Activated T-cell treated with anti-CD3 and anti-CD28 coated beads, Interleukin-2, amount 50 U/mL, for 1 hour (primary cell): ENCODE measurements around the gene CAMTA1.
A peak's percentile ranks its signal among the peaks of the same experiment; 100 is the strongest.
"Not testable (repeated sequence)": the region's sequence is repeated elsewhere in the genome, so short reads cannot be mapped to it uniquely, and the experiment has no call there.

ENCODE experiments used
- DNase-seq: peaks from one replicate; pipeline ENCODE4 v3.0.0-alpha.2; 2020

CAMTA1 gene

GRCh38 chr1:7679159-7679872, 894.1 kb downstream of the CAMTA1 start:
- no peak for DNase-seq

GRCh38 chr1:7679873-7680206, 894.6 kb downstream of the CAMTA1 start:
- DNase-seq = no peak

GRCh38 chr1:7680207-7680954, 895.1 kb downstream of the CAMTA1 start:
- peak; percentile 67 for DNase-seq

- no peak for DNase-seq
Measured at GRCh38 chr1:7680955-7681268, 895.7 kb downstream of the CAMTA1 start.

GRCh38 chr1:7681401-7681800, 896.1 kb downstream of the CAMTA1 start:
- no peak for DNase-seq

GRCh38 chr1:7683521-7683920, 898.3 kb downstream of the CAMTA1 start:
- DNase-seq = no peak

GRCh38 chr1:7684132-7684531, 898.9 kb downstream of the CAMTA1 start:
- no peak for DNase-seq

- no peak for DNase-seq
Measured at GRCh38 chr1:7684861-7685635, 899.8 kb downstream of the CAMTA1 start.

- DNase-seq = no peak
Measured at GRCh38 chr1:7686301-7686850, 901.1 kb downstream of the CAMTA1 start.

- DNase-seq = no peak
Measured at GRCh38 chr1:7687411-7687810, 902.2 kb downstream of the CAMTA1 start.

- no peak for DNase-seq
Measured at GRCh38 chr1:7688659-7689058, 903.4 kb downstream of the CAMTA1 start.

GRCh38 chr1:7689307-7689706, 904.1 kb downstream of the CAMTA1 start:
- not testable (repeated sequence) for DNase-seq

GRCh38 chr1:7690076-7690475, 904.8 kb downstream of the CAMTA1 start:
- DNase-seq = no peak

GRCh38 chr1:7690496-7691182, 905.4 kb downstream of the CAMTA1 start:
- DNase-seq = no peak

GRCh38 chr1:7691576-7691975, 906.3 kb downstream of the CAMTA1 start:
- DNase-seq = no peak

- no peak for DNase-seq
Measured at GRCh38 chr1:7692005-7692404, 906.8 kb downstream of the CAMTA1 start.

GRCh38 chr1:7693037-7693436, 907.8 kb downstream of the CAMTA1 start:
- DNase-seq = not testable (repeated sequence)

- DNase-seq = no peak
Measured at GRCh38 chr1:7693662-7694061, 908.4 kb downstream of the CAMTA1 start.

- DNase-seq = no peak
Measured at GRCh38 chr1:7694600-7695496, 909.6 kb downstream of the CAMTA1 start.

GRCh38 chr1:7695497-7696117, 910.4 kb downstream of the CAMTA1 start:
- DNase-seq = no peak

- DNase-seq = no peak
Measured at GRCh38 chr1:7698641-7699040, 913.4 kb downstream of the CAMTA1 start.

- no peak for DNase-seq
Measured at GRCh38 chr1:7702365-7702764, 917.1 kb downstream of the CAMTA1 start.
